WTC11 (cell line): Measurements from ENCODE around the gene AGAP1.

Source experiments
- CTCF ChIP-seq: fragments of 200-600 bp; IDR thresholded peaks from 2 replicates; pipeline ENCODE4 v1.8.0; 2022; ENCODE audit warnings: antibody characterized with exemption
- USF2 ChIP-seq: sonication (generic); formaldehyde crosslinking; IDR thresholded peaks from 2 replicates; pipeline ENCODE4 v1.8.1; 2023; ENCODE audit warnings: mild to moderate bottlenecking, missing genetic modification reagents, moderate library complexity

- no peak for TF ChIP-seq CTCF
- TF ChIP-seq USF2 (CRISPR knock-in tag), result no peak
Observed at GRCh38 chr2:235956281-235956970, 462.6 kb downstream of the AGAP1 start.
